Measurements from ENCODE around the gene MCOLN1. TPM values are rescaled to one million over a fixed set of nuclear protein-coding genes. Genes with fewer than 3 reads are reported as not detected.
"Not testable (repeated sequence)": the region's sequence is repeated elsewhere in the genome, so short reads cannot be mapped to it uniquely, and the experiment has no call there.

Gene MCOLN1
- total RNA-seq, 1 experiment from 2014 or later: 28.4 TPM

GRCh38 chr19:7565332-7565731 lies 42.9 kb downstream of the MCOLN1 start:
- no peaks in the 10 kb centered on the region for H3K4me1 ChIP-seq (ENCODE audit: insufficient read depth, low read length, poor library complexity, severe bottlenecking)
- TF ChIP-seq EZH2 (IDR thresholded peaks at IDR 0.05; ENCODE audit: borderline replicate concordance, low read depth, low read length, poor library complexity, severe bottlenecking) (no peak), CTCF (conservative IDR thresholded peaks at IDR 0.05; ENCODE audit: low read depth, low read length) (no peak)
- CTCF ChIA-PET: interaction anchor here (0.6 to 2.4 kb wide), 2 partner anchors 77 to 115 kb away, joined by 3 to 8 read pairs; partner anchors contain the start of gene TRAPPC5
- no peaks in the 10 kb centered on the region for H3K36me3 ChIP-seq (ENCODE audit: insufficient read depth, low read length, poor library complexity, severe bottlenecking)
- H3K27ac ChIP-seq (ENCODE audit: low read depth, low read length, poor library complexity, severe bottlenecking): no peak overlapping the region
- H3K9me3 ChIP-seq (ENCODE audit: low read depth, low read length, poor library complexity, severe bottlenecking): no peaks in the 10 kb centered on the region
- H3K4me3 ChIP-seq (ENCODE audit: low read depth, low read length, poor library complexity, severe bottlenecking): no peak overlapping the region
- POLR2A ChIA-PET (ENCODE audit: low non-redundant PET): no interaction called here
- intact Hi-C loops (cut with micrococcal nuclease; ENCODE audit: unreplicated experiment): no loop called here
- H3K27me3 ChIP-seq (replicated peaks; ENCODE audit: insufficient read depth, low read depth, low read length, poor library complexity): no peaks in the 10 kb centered on the region
- no peak for DNase-seq (ENCODE audit: low spot score)
- no TSS peak for BruUV-seq (replicated peaks)

DNA sequence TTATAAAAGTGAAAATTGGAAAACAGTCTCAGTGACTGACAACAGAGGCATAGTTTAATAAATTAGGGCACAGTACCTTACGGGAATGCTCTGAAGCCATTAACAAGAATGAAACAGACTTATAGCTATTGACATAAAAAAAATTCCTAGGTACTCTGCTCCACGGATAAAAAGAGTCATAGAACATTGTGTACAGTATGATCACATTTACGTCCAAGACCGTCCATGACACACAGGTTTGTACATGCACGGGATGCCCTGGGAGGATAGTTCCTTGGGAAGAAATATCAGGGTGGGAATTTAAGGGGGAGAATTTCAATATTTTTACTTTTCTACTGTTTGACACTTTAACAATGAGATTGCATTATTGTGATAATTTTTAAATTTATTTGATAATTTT lies 48.3 kb downstream of the MCOLN1 start:
- POLR2A ChIA-PET (ENCODE audit: low non-redundant PET): no interaction called here

DNA sequence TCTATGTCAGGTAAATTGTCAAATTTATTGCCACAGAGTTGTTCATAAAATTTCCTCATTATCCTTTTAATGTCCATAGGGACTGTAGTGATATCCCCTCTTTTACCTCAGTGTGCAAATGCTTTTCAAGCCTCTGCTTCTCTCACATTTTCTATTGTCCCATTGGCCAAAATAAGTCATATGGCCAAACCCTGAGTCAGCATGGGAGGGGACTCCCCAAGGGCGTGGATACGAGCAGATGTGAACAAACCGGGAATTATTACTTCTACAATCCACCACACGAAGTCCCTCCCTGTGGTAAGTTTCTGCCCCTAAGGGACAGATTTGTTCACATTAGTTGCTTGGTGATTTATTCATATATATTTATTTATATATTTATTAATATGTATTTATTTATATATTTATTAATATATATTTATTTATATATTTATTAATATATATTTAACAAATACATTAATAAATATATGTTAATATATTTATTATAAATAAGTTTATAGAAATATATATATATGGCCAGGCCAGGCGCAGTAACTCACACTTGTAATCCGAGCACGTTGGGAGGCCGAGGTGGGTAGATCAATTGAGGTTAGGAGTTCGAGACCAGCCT lies 53.1 kb downstream of the MCOLN1 start:
- ChIA-PET POLR2A (ENCODE audit: low non-redundant PET) (no interaction called here), CTCF (no interaction called here)
- Histone ChIP-seq H3K27ac (ENCODE audit: low read depth, low read length, poor library complexity, severe bottlenecking) (no peak overlapping the region), H3K4me1 (ENCODE audit: insufficient read depth, low read length, poor library complexity, severe bottlenecking) (no peaks in the 10 kb centered on the region), H3K27me3 (replicated peaks; ENCODE audit: insufficient read depth, low read depth, low read length, poor library complexity) (peaks cover 10% of the 10 kb centered on the region), H3K36me3 (ENCODE audit: insufficient read depth, low read length, poor library complexity, severe bottlenecking) (no peaks in the 10 kb centered on the region), H3K9me3 (ENCODE audit: low read depth, low read length, poor library complexity, severe bottlenecking) (no peaks in the 10 kb centered on the region), H3K4me3 (ENCODE audit: low read depth, low read length, poor library complexity, severe bottlenecking) (no peak overlapping the region)
- no peak for DNase-seq (ENCODE audit: low spot score)
- intact Hi-C loops (cut with micrococcal nuclease; ENCODE audit: unreplicated experiment): no loop called here
- BruUV-seq (replicated peaks): no TSS peak
- TF ChIP-seq EZH2 (IDR thresholded peaks at IDR 0.05; ENCODE audit: borderline replicate concordance, low read depth, low read length, poor library complexity, severe bottlenecking): no peak
- no peak for TF ChIP-seq CTCF (conservative IDR thresholded peaks at IDR 0.05; ENCODE audit: low read depth, low read length)

More for the DNA sequence above, 48.3 kb downstream of the MCOLN1 start:
- CTCF ChIA-PET: interaction anchor here (0.6 kb wide), 1 partner anchor 44 kb away, joined by 3 read pairs; no protein-coding TSS in a partner anchor
- intact Hi-C loops (cut with micrococcal nuclease; ENCODE audit: unreplicated experiment): no loop called here
- Histone ChIP-seq H3K4me3 (ENCODE audit: low read depth, low read length, poor library complexity, severe bottlenecking) (no peak overlapping the region), H3K27ac (ENCODE audit: low read depth, low read length, poor library complexity, severe bottlenecking) (no peak overlapping the region), H3K4me1 (ENCODE audit: insufficient read depth, low read length, poor library complexity, severe bottlenecking) (no peaks in the 10 kb centered on the region), H3K27me3 (replicated peaks; ENCODE audit: insufficient read depth, low read depth, low read length, poor library complexity) (no peaks in the 10 kb centered on the region), H3K9me3 (ENCODE audit: low read depth, low read length, poor library complexity, severe bottlenecking) (no peaks in the 10 kb centered on the region), H3K36me3 (ENCODE audit: insufficient read depth, low read length, poor library complexity, severe bottlenecking) (no peaks in the 10 kb centered on the region)
- TF ChIP-seq EZH2 (IDR thresholded peaks at IDR 0.05; ENCODE audit: borderline replicate concordance, low read depth, low read length, poor library complexity, severe bottlenecking) (no peak), CTCF (conservative IDR thresholded peaks at IDR 0.05; ENCODE audit: low read depth, low read length) (no peak)
- no peak for DNase-seq (ENCODE audit: low spot score)
- BruUV-seq (replicated peaks): no TSS peak

GRCh38 chr19:7577422-7577821 lies 55.0 kb downstream of the MCOLN1 start:
- intact Hi-C loops (cut with micrococcal nuclease; ENCODE audit: unreplicated experiment); H3K9me3 ChIP-seq (ENCODE audit: low read depth, low read length, poor library complexity, severe bottlenecking); H3K36me3 ChIP-seq (ENCODE audit: insufficient read depth, low read length, poor library complexity, severe bottlenecking); H3K4me3 ChIP-seq (ENCODE audit: low read depth, low read length, poor library complexity, severe bottlenecking); DNase-seq (ENCODE audit: low spot score); POLR2A ChIA-PET (ENCODE audit: low non-redundant PET); H3K27ac ChIP-seq (ENCODE audit: low read depth, low read length, poor library complexity, severe bottlenecking); BruUV-seq (replicated peaks); CTCF ChIA-PET; H3K4me1 ChIP-seq (ENCODE audit: insufficient read depth, low read length, poor library complexity, severe bottlenecking): not testable (repeated sequence)
- H3K27me3 ChIP-seq (replicated peaks; ENCODE audit: insufficient read depth, low read depth, low read length, poor library complexity): peaks cover 13% of the 10 kb centered on the region

Measured in A673 (cell line).